H1 (cell line): Measurements from ENCODE around the gene FRMD3. TPM values are rescaled to one million over a fixed set of nuclear protein-coding genes. Genes with fewer than 3 reads are reported as not detected.

Source experiments
- CTCF ChIA-PET: fragments of 300-600 bp; sonication (Branson Sonifier 250); formaldehyde crosslinking; loops from one replicate; lab custom pipeline; 2021; ENCODE audit not compliant: partially characterized antibody; lab: Charles Lee
- POLR2A ChIA-PET: fragments of 300-600 bp; sonication (Branson Sonifier 250); formaldehyde crosslinking; loops from one replicate; lab custom pipeline; 2021; ENCODE audit warnings: inconsistent platforms; ENCODE audit not compliant: partially characterized antibody; lab: Charles Lee
- DNase-seq, 2 experiments: peaks; one replicate each; pipeline versions ENCODE4 v3.0.0 to v3.0.0-alpha.2; 2010 to 2022; ENCODE audit warnings: low spot score in 2 of 2, low read depth in 1 of 2, mixed read lengths in 1 of 2
- FAIRE-seq: peaks from 2 replicates; lab custom pipeline; 2011; peaks lifted over from hg19 to GRCh38; lab: Jason Lieb, UNC
- H2AFZ ChIP-seq: 2 replicates; pipeline ENCODE4 v1.8.1; 2012; ENCODE audit warnings: low read length, inconsistent platforms
- H2AK5ac ChIP-seq: 2 replicates; pipeline ENCODE4 v1.6.1; 2013; ENCODE audit warnings: low read depth, low read length
- H2BK120ac ChIP-seq: replicated peaks from 2 replicates; pipeline ENCODE3; 2013; ENCODE audit warnings: low read depth, low read length, inconsistent platforms
- H2BK12ac ChIP-seq: 2 replicates; pipeline ENCODE4 v1.6.1; 2013; ENCODE audit warnings: low read depth, low read length
- H2BK15ac ChIP-seq: 2 replicates; pipeline ENCODE4 v1.6.1; 2013; ENCODE audit warnings: low read length
- H2BK20ac ChIP-seq: 2 replicates; pipeline ENCODE4 v1.6.1; 2013; ENCODE audit warnings: low read length
- H2BK5ac ChIP-seq: 2 replicates; pipeline ENCODE4 v1.6.1; 2013; ENCODE audit warnings: low read depth, low read length
- H3K14ac ChIP-seq: 2 replicates; pipeline ENCODE4 v1.6.1; 2013; ENCODE audit warnings: inconsistent platforms; ENCODE audit not compliant: insufficient read length
- H3K18ac ChIP-seq: 2 replicates; pipeline ENCODE4 v1.6.1; 2013; ENCODE audit warnings: low read length; ENCODE audit errors: extremely low read depth
- H3K23ac ChIP-seq: 2 replicates; pipeline ENCODE4 v1.6.1; 2013; ENCODE audit warnings: inconsistent platforms; ENCODE audit not compliant: insufficient read length
- H3K23me2 ChIP-seq: 2 replicates; pipeline ENCODE4 v1.6.1; 2013; ENCODE audit warnings: low read depth, low read length
- H3K27ac ChIP-seq: 2 replicates; pipeline ENCODE4 v1.6.1; 2011; ENCODE audit warnings: low read depth, low read length, inconsistent platforms
- H3K27me3 ChIP-seq, 4 experiments: replicated peaks in 1 of 4; 1 replicate in 1 of 4; 2 replicates in 3 of 4; pipeline versions ENCODE4 v1.6.1 to v1.8.1; 2011 to 2013; ENCODE audit warnings: low read length in 3 of 4, mild to moderate bottlenecking in 3 of 4, inconsistent platforms in 2 of 4, mixed read lengths in 2 of 4, moderate library complexity in 1 of 4; ENCODE audit not compliant: control insufficient read depth in 3 of 4, insufficient read depth in 3 of 4; ENCODE audit errors: extremely low read depth in 1 of 4
- H3K36me3 ChIP-seq, 4 experiments: 2 replicates each; pipeline versions ENCODE4 v1.6.1 to v1.8.1; 2011 to 2013; ENCODE audit warnings: mild to moderate bottlenecking in 4 of 4, low read length in 3 of 4, moderate library complexity in 2 of 4, control low read depth in 1 of 4, inconsistent platforms in 1 of 4; ENCODE audit not compliant: insufficient read depth in 4 of 4, control insufficient read depth in 2 of 4
- H3K4ac ChIP-seq: replicated peaks from 2 replicates; pipeline ENCODE3; 2013; ENCODE audit warnings: low read length, low read depth, mixed read lengths, inconsistent platforms; ENCODE audit not compliant: insufficient read length
- H3K4me1 ChIP-seq, 4 experiments: replicated peaks in 1 of 4; 1 replicate in 1 of 4; 2 replicates in 3 of 4; pipeline versions ENCODE4 v1.6.1 to v1.8.1; 2011 to 2013; ENCODE audit warnings: low read length in 3 of 4, inconsistent platforms in 2 of 4, mixed read lengths in 1 of 4; ENCODE audit not compliant: insufficient read depth in 4 of 4, control insufficient read depth in 3 of 4
- H3K4me2 ChIP-seq, 2 experiments: 2 replicates each; pipeline versions ENCODE4 v1.6.1 to v1.8.1; 2011 to 2013; ENCODE audit warnings: low read depth in 2 of 2, low read length in 2 of 2, control low read depth in 1 of 2, inconsistent platforms in 1 of 2, mild to moderate bottlenecking in 1 of 2; ENCODE audit not compliant: insufficient read depth in 1 of 2
- H3K4me3 ChIP-seq, 4 experiments: fragments of 200-600, 300-600 bp in 1 of 4; sonication (generic), shearing (Covaris generic), sonication (Bioruptor Twin) in 1 of 4; 2 replicates each; pipeline versions ENCODE4 v1.5.1 to v1.8.1; 2011 to 2016; ENCODE audit warnings: low read length in 4 of 4, low read depth in 3 of 4, control low read depth in 2 of 4, inconsistent platforms in 2 of 4, mild to moderate bottlenecking in 2 of 4, mixed read lengths in 1 of 4, moderate library complexity in 1 of 4; ENCODE audit not compliant: insufficient read depth in 2 of 4; ENCODE audit errors: extremely low read depth in 1 of 4
- H3K56ac ChIP-seq: replicated peaks from 2 replicates; pipeline ENCODE3; 2013; ENCODE audit warnings: low read depth, mild to moderate bottlenecking, mixed read lengths, low read length, inconsistent platforms; ENCODE audit not compliant: insufficient read length
- H3K79me1 ChIP-seq: 2 replicates; pipeline ENCODE4 v1.6.1; 2013; ENCODE audit warnings: low read depth, low read length, control low read depth
- H3K79me2 ChIP-seq, 2 experiments: 2 replicates each; pipeline versions ENCODE4 v1.6.1 to v1.8.1; 2012 to 2013; ENCODE audit warnings: low read length in 2 of 2, mild to moderate bottlenecking in 2 of 2, inconsistent platforms in 1 of 2; ENCODE audit not compliant: insufficient read depth in 2 of 2, control insufficient read depth in 1 of 2
- H3K9ac ChIP-seq, 4 experiments: replicated peaks in 1 of 4; 1 replicate in 1 of 4; 2 replicates in 3 of 4; pipeline versions ENCODE4 v1.6.1 to v1.8.1; 2011 to 2013; ENCODE audit warnings: low read depth in 3 of 4, low read length in 3 of 4, control low read depth in 2 of 4, mild to moderate bottlenecking in 2 of 4, moderate library complexity in 2 of 4, inconsistent platforms in 1 of 4; ENCODE audit errors: extremely low read depth in 1 of 4
- H3K9me3 ChIP-seq, 2 experiments: 2 replicates each; pipeline versions ENCODE4 v1.6.1 to v1.8.1; 2012 to 2013; ENCODE audit warnings: mild to moderate bottlenecking in 2 of 2, moderate library complexity in 2 of 2, control low read depth in 1 of 2, inconsistent platforms in 1 of 2, low read depth in 1 of 2, low read length in 1 of 2, mixed read lengths in 1 of 2; ENCODE audit not compliant: insufficient read depth in 2 of 2
- H4K20me1 ChIP-seq, 2 experiments: replicated peaks in 1 of 2; 2 replicates each; pipeline versions ENCODE3 to v1.8.1; 2011 to 2013; ENCODE audit warnings: inconsistent platforms in 2 of 2, low read length in 2 of 2, mild to moderate bottlenecking in 1 of 2; ENCODE audit not compliant: insufficient read depth in 2 of 2, control insufficient read depth in 1 of 2
- H4K5ac ChIP-seq: 2 replicates; pipeline ENCODE4 v1.6.1; 2013; ENCODE audit warnings: low read length, low read depth, mixed read lengths, inconsistent platforms; ENCODE audit not compliant: insufficient read length
- H4K8ac ChIP-seq: 2 replicates; pipeline ENCODE4 v1.8.0; 2013; ENCODE audit warnings: mild to moderate bottlenecking, moderate library complexity, low read length, inconsistent platforms; ENCODE audit not compliant: insufficient read depth; ENCODE audit errors: extremely low read depth
- H4K91ac ChIP-seq: replicated peaks from 2 replicates; pipeline ENCODE3; 2013; ENCODE audit warnings: low read length, mixed read lengths, inconsistent platforms; ENCODE audit not compliant: insufficient read length
- BACH1 ChIP-seq: IDR thresholded peaks from 2 replicates; pipeline ENCODE4 v1.6.1; 2012; ENCODE audit warnings: low read length, improper control_type of control experiment
- BRCA1 ChIP-seq: IDR thresholded peaks from 2 replicates; pipeline ENCODE4 v1.6.1; 2012; ENCODE audit warnings: low read depth, low read length, improper control_type of control experiment
- CEBPB ChIP-seq: IDR thresholded peaks from 2 replicates; pipeline ENCODE4 v1.6.1; 2012; ENCODE audit warnings: low read depth, low read length
- CHD1 ChIP-seq: IDR thresholded peaks from 2 replicates; pipeline ENCODE4 v1.6.1; 2012; ENCODE audit warnings: low read depth, low read length, improper control_type of control experiment
- EZH2 ChIP-seq: fragments of 200-600 bp; sonication (generic); IDR thresholded peaks from 2 replicates; pipeline ENCODE4 v1.7.1; 2012; ENCODE audit warnings: low read depth, mild to moderate bottlenecking, moderate library complexity, low read length, inconsistent platforms; ENCODE audit not compliant: severe bottlenecking
- FOSL1 ChIP-seq: IDR thresholded peaks from 2 replicates; pipeline ENCODE4 v1.6.1; 2011; ENCODE audit warnings: mild to moderate bottlenecking, low read depth, low read length, moderate library complexity; ENCODE audit not compliant: insufficient read depth
- KDM4A ChIP-seq: IDR thresholded peaks from one replicate; pipeline ENCODE4 v1.7.1; 2012; ENCODE audit warnings: low read depth, mild to moderate bottlenecking, moderate library complexity, low read length, inconsistent platforms; ENCODE audit not compliant: severe bottlenecking
- KDM5A ChIP-seq: fragments of 200-600 bp; IDR thresholded peaks from 2 replicates; pipeline ENCODE4 v1.7.1; 2012; ENCODE audit warnings: mild to moderate bottlenecking, low read length, inconsistent platforms, mixed read lengths
- POLR2A ChIP-seq, 2 experiments: IDR thresholded peaks; 1 replicate in 1 of 2; 2 replicates in 1 of 2; pipeline ENCODE4 v1.6.1; 2011; ENCODE audit warnings: low read depth in 2 of 2, low read length in 2 of 2, mild to moderate bottlenecking in 2 of 2; ENCODE audit errors: control extremely low read depth in 1 of 2
- POLR2AphosphoS5 ChIP-seq: IDR thresholded peaks from 2 replicates; pipeline ENCODE4 v1.6.1; 2011; ENCODE audit warnings: low read depth, low read length
- POU5F1 ChIP-seq: IDR thresholded peaks from 2 replicates; pipeline ENCODE4 v1.6.1; 2011; ENCODE audit warnings: low read depth, mild to moderate bottlenecking, low read length, moderate library complexity
- RFX5 ChIP-seq: IDR thresholded peaks from 2 replicates; pipeline ENCODE4 v1.6.1; 2011; ENCODE audit warnings: low read depth, low read length, improper control_type of control experiment, borderline replicate concordance
- TAF7 ChIP-seq: optimal IDR thresholded peaks from 2 replicates; pipeline ENCODE3; 2011; ENCODE audit warnings: low read depth, mild to moderate bottlenecking, inconsistent platforms, low read length, moderate library complexity, borderline replicate concordance
- TBP ChIP-seq: IDR thresholded peaks from 2 replicates; pipeline ENCODE4 v1.6.1; 2011; ENCODE audit warnings: low read depth, low read length, improper control_type of control experiment
- TCF12 ChIP-seq: IDR thresholded peaks from 2 replicates; pipeline ENCODE4 v1.6.1; 2011; ENCODE audit warnings: low read depth, mild to moderate bottlenecking, low read length
- ZNF274 ChIP-seq: IDR thresholded peaks from 2 replicates; pipeline ENCODE4 v1.7.0; 2012; ENCODE audit warnings: low read length, borderline replicate concordance; ENCODE audit errors: extremely low read depth
- WGBS, 2 experiments: shearing (Covaris generic) in 1 of 2; methylation state at CpG; one replicate each; pipeline versions ENCODE4 v1.1.6 to v1.1.7; 2013 to 2015; ENCODE audit warnings: low lambda C conversion rate in 2 of 2, mixed read lengths in 2 of 2, inconsistent platforms in 1 of 2, low coverage in 1 of 2, missing lambda C conversion rate in 1 of 2; ENCODE audit not compliant: insufficient replicate concordance in 2 of 2, insufficient coverage in 1 of 2, insufficient read length in 1 of 2; ENCODE audit errors: extremely low coverage in 1 of 2, missing lambda C conversion rate in 1 of 2; 5-methylcytosine and 5-hydroxymethylcytosine counted together
- polyA plus RNA-seq, 7 experiments: library from polyadenylated mRNA; depleted of rRNA in 3 of 7; stranded (reverse) in 5 of 7; unstranded in 2 of 7; fragments of >200 nt in 5 of 7; fragments of 200-250 nt in 2 of 7; gene quantifications; 1 replicate in 5 of 7; 2 replicates in 1 of 7; 4 replicates in 1 of 7; pipeline versions ENCODE4 v1.2.1 to v1.2.3, GENCODE V29; 2011 to 2013; ENCODE audit warnings: missing spikeins in 2 of 7, mixed read lengths in 2 of 7
- total RNA-seq: library from RNA; stranded (reverse); fragmentation: NEBNext Ultra II Directional; extraction: Animal tissue kit (Norgen Biotek cat#: 25700); gene quantifications from 2 replicates; pipeline ENCODE4 v1.2.1, GENCODE V29; 2021

FRMD3 gene
- total and polyA plus RNA-seq, 2 of the 8 experiments (the other 6 are each of a cell fraction or from before 2014, with no cell fraction given) = 0.15 to 1.4 TPM

- POLR2A ChIA-PET = no interaction called here
- no peak for FAIRE-seq
- no peak overlapping the region for H4K5ac ChIP-seq
- TF ChIP-seq EZH2 (no peak), POU5F1 (no peak), TAF7 (no peak), BRCA1 (no peak), TCF12 (no peak), CEBPB (no peak), POLR2A (IDR thresholded peaks at IDR 0.05; ENCODE audit: control extremely low read depth in 1 of 2, low read depth in 2 of 2, low read length in 2 of 2) (no peak), KDM4A (no peak), FOSL1 (no peak), POLR2AphosphoS5 (no peak), TBP (no peak), BACH1 (no peak), KDM5A (no peak), ZNF274 (no peak), RFX5 (no peak), CHD1 (no peak)
Measured at GRCh38 chr9:83420486-83420885, 117.7 kb downstream of the FRMD3 start.

More at GRCh38 chr9:83420486-83420885, 117.7 kb downstream of the FRMD3 start:
- no peak overlapping the region for H3K4me2 ChIP-seq
- H4K20me1 ChIP-seq = no peaks in the 10 kb centered on the region
- H4K91ac ChIP-seq = no peak overlapping the region
- DNase-seq = no peak
- H2BK120ac ChIP-seq = no peak overlapping the region
- no peaks in the 10 kb centered on the region for H3K79me1 ChIP-seq
- H4K8ac ChIP-seq = no peak overlapping the region
- H2BK12ac ChIP-seq = no peak overlapping the region
- 93% methylated on average over 3 of the region's 3 CpGs; no CpG with 5 or more reads in 1 of the 2 experiments for WGBS, 2 experiments
- no peak overlapping the region for H2BK20ac ChIP-seq
- H3K79me2 ChIP-seq = no peaks in the 10 kb centered on the region
- H3K27me3 ChIP-seq = no peaks in the 10 kb centered on the region
- no peak overlapping the region for H3K9ac ChIP-seq
- H3K9me3 ChIP-seq = no peaks in the 10 kb centered on the region
- H2AFZ ChIP-seq = no peak overlapping the region
- H3K36me3 ChIP-seq = no peaks in the 10 kb centered on the region
- no peak overlapping the region for H3K4ac ChIP-seq
- no peak overlapping the region for H3K4me3 ChIP-seq
- CTCF ChIA-PET = interaction anchor here (1.3 to 1.5 kb wide), 2 partner anchors 18 to 86 kb away, joined by 3 to 5 read pairs; no protein-coding TSS in a partner anchor
- peaks cover 3% of the 10 kb centered on the region; the same call in 1 of the 2 replicates for H3K23me2 ChIP-seq
- H3K18ac ChIP-seq = no peak overlapping the region
- no peak overlapping the region for H2AK5ac ChIP-seq
- H2BK5ac ChIP-seq = no peak overlapping the region
- no peak overlapping the region for H3K27ac ChIP-seq
- no peak overlapping the region for H2BK15ac ChIP-seq
- H3K4me1 ChIP-seq = 0 out of 7 replicates have a peak, but pooled peaks cover 0 to 2% (median 0%) of the 10 kb centered on the region in 4 experiments
- H3K56ac ChIP-seq = no peak overlapping the region
- no peak overlapping the region for H3K23ac ChIP-seq
- H3K14ac ChIP-seq = no peak overlapping the region
